GM19025 (cell line): Measurements from ENCODE around the gene GRID1.

Experiments used
- ATAC-seq: cut with Tn5 transposase; IDR thresholded peaks from one replicate; pipeline ENCODE4 v1.9.1; 2021; ENCODE audit warnings: mild to moderate bottlenecking, low read depth, moderate library complexity; ENCODE audit not compliant: unreplicated experiment

GRID1 gene

DNA sequence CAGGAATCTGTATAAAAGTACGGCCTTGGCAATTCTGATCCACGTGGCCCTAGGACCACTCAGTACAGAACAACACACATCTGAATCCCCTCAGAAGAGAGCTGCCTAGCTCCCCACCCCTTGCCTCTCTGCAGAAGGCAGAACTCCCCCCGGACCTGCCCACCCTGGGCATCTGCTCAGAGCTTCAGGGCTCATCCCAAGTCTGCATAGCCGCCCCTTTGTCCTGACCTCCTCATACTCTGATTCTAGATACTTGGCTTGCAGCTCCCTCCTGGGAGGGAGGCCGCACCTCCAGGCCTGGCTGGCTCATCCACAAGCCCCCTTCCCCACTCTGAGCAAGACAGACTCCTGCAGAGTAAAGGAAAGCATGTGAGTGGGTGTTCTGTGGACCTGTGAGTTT is 49.6 kb downstream of the GRID1 start:
- ATAC-seq = no peak

DNA sequence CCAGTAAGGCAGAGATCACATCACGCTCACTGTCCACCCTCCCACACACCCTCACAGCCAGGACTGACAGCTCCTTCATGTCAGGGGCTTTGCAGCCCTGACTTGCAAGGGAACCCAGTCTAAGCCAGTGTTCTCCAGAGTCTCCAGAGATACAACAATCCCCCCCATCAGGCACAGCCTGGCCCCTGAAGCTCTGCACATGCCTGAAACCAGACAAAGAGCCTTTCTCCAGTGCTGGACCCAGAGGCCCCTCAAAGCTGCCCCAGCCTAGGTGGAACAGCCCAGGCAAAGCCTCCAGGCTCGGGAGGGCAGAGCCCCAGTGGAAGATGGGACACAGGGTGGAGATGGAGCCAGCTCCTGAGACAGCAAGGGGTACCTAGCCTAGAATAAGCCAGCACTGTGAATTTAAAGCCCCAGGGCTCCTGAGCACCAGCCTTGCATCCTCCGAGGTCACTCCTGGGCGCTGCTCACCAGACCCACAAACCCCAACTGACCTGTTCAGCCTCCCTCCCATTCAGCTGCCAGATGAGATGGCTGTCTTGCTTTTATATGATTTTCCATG is 50.2 kb downstream of the GRID1 start:
- no peak for ATAC-seq

DNA sequence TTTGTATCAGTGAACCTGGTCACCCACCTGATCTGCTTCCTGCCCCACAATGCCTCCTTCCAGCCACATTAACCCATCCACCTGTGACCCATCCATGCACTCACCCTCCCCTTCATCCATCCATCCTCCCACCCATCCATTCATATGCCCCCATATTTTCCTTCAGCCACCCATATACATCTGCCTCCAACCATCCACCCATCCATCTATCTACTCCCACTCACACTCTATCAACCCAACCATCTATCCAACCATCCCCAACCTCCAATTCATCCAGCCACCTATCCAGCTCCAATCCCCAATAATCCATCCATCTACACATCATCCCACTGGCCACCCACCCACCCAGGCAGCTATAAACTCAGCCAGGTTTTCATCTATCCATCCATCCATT is 51.0 kb downstream of the GRID1 start:
- ATAC-seq = no peak

DNA sequence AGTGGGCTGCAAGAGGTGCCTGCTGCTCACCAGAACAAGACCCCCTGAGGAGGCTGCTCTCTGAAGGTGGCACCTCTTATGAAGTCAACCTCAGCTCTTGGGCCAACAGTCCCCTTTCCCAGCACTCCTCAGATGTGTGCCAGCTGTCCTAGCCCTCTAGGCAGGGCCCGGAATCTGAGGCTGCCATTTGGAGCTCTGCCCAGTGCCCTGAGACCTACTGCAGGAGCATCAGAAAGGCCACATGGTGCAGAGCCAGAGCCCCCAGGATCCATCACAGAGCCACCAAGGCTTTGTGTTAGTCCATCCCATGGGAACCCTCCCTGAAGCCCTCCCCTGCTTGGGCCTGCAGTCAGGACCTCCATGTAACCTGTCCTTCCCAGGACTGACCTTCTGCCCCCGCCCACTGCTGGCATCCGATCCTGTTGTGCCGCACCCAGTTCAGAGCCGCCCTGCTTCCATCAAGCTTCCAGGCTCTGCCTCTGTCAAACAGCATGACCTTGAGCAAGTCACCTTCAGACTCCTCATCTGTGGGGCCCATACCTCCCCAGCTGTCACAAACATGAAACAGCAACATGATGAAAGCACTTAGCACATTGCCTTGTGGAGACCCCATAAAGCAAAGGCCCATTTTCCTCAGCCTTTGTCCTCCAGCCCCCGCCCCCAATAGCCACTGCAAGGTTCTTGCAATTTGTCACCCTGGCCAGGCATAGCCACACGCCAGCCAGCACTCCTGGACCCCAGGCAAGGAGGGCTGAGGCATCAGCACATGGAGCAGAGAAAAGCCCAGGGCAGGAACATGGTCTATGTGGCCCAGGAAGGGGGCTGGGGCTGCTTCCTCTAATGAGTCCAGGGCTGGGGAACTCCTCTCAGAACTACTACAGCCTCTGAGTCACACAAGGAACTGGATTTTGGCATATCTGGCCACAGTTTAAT is 51.7 kb downstream of the GRID1 start:
- no peak for ATAC-seq

DNA sequence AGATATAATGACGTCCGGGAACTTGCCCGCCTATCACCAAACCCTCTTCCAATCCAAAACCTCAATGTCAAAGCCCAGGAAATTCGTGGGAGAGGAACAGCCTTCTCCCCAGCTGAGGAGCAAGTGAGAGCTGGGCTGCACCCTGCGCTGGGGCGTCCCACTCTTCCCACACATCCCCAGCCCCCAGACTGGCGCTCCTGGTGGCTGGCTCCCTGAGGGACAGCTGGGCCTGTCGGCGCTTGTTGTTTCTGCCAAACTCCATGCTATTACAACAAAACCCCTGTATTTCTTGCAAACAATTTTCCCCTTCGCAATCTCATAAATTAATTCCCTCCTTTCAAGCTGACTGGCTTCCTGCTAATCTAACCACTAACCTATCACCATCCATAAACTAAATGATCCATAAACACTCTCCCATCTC is 53.0 kb downstream of the GRID1 start:
- ATAC-seq = no peak

DNA sequence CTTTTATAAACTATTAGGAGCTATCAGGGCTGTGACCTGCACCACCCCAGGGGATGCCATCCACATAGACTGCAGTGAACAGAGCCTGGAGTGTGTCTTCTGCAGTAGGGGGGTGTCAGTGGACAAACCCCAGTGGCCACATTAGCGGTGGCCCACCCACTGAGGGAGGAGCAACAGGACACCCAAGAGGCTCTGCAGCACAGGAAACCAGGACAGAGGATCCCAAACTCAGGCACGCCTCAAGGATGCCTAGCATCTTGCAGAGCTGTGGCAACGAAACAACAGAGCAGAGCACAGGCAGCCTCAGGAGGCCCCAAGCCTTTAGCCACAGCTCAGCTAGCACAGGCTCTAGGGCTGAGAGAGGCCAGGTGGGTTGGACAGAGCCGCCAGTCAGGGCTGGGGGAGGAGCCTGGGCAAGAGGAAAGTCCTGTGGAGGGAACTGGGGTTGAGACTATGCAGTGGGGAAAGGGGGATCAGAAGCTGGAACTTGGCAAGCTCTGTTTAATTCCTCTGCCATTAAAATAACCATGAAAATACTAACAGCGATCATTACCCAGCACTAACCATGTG is 53.8 kb downstream of the GRID1 start:
- no peak for ATAC-seq

DNA sequence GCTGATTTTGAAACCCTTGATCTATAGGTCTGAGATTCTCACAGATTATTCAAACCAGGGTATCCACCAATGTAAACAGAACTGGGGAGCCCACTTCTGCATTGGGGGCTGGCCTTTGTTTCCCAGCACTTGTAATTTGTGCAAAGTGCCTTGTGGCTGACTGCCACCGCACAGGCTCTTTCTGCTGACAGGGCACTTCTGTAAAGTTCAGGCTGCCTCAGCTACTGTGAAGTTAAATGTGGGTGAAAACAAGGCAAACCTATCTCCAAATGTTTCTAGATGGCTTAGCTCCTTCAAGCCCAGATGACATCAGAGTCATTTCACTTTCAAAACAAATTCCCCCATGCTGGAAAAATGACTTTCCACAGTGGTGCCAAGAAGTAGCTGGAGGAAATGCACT is 54.7 kb downstream of the GRID1 start:
- no peak for ATAC-seq

DNA sequence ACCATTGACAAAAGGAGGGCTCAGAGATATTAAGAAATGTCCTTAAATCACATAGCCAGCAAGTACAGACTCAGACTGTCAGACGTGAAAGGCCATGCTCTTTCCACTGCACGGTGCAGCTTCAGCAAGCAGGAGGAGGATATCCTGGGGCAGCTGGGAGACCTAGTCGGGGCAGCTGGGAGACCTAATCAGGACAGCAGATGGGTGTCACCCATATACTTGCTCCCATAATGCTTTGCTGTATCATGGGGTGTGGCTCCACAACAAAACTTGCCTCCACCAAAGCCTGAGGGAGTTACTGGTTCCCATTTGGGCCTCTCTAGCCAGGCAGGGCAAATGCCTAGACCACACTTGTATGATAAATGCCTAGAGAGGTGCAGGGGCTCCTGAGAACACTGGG is 55.4 kb downstream of the GRID1 start:
- ATAC-seq = no peak

DNA sequence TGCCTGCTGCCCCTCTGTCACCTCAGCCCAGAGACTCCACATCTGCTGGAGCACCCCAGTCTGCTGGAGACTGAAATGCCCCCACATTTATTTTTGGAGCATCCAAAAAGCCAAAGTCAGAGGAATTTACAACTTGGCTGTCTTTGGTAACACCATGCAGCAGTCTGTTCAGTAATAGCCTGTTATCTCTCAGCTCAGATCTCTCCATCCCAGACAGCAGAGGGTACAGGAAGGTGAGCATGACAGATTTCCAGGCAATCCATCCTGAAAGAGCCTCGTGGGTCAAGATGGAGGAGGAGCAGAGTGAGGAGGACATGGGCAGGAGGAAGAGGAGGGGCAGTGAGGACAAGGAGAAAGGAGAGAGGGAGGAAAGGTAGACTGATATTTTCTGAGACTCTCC is 55.9 kb downstream of the GRID1 start:
- no peak for ATAC-seq

DNA sequence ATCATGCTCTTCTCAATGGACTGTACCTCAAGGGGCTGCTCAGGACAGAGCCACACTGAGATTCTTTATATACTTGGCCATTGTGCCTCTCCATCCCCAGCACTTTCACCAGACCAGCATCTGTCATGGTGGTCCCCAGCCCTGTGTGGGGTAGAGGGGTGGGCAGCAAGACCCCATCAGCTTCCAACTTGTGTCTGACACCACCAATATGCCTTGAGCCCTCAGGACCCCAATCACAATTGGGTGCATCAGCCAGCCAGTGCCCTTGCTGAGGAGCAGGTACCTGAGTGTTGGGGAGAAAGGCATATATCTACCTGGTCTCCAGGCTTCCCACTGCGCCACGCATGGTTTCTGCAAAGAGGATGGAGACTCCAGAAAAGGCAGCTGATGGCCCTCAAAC is 56.3 kb downstream of the GRID1 start:
- no peak for ATAC-seq

DNA sequence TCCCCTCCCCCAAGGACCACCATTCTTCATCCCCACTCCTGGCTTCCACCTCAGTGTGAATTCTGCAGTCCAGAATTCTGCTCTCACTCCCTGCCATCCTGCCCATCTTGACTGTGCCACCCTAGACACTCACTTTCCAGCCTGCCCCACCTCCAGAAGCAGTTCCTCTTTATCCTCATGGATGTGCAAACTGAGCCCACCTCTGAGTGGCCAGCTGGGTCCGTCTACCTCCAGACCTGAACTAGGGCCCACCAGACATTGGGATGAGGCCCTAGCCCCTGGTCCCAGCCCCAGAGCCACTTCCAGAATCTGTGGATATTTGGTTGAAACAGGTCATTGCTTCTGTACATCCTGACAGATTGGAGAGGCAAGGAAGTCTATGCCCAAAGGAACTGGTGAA is 58.5 kb downstream of the GRID1 start:
- no peak for ATAC-seq

DNA sequence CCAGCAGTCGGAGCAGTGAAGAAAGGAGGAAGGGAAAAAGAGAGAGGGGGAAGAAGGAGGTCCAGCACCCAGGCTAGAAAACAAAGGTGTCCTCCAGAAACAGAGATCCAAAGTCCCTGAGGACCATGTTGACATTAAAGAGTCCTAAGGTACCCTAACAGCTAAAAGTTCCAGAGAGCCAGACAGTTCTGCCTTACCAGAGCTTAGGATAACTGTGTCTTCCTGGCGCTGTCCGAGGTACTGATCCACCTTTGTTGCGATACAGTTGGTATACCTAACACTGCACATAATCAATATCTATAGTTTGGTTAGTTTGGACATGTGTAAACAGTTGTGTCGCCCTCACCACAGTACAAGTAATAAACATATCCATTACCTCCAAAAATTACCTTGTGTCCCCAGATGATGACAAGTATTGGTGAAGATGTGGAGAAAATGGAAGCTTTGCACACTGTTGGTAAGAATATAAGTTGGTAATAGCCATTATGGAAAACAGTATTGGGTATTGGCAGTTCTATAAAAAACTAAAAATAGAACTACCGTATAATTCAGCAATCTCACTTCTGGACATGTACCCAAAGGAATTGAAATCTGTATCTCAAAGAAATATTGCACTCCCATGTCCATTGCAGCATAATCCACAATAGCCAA is 59.8 kb downstream of the GRID1 start:
- ATAC-seq = no peak

DNA sequence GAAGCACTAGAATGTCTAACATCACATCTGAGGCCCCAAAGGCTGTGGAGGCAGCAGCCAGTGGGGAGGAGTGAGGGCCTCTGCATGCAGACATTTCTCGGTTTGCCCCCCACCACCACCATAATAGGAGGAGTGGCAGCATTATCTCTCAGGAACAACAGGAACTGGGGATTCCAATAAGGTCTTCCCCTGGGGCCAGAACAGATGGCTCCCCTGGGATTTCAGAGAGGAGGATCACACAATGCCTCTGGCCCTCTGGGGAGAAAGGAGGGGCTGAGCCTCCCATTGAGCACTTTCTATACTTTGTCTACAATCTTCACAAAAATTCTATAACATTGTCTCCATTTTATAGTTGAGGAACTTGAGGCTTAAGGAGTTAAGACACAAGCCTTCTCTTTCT is 61.1 kb downstream of the GRID1 start:
- no peak for ATAC-seq

DNA sequence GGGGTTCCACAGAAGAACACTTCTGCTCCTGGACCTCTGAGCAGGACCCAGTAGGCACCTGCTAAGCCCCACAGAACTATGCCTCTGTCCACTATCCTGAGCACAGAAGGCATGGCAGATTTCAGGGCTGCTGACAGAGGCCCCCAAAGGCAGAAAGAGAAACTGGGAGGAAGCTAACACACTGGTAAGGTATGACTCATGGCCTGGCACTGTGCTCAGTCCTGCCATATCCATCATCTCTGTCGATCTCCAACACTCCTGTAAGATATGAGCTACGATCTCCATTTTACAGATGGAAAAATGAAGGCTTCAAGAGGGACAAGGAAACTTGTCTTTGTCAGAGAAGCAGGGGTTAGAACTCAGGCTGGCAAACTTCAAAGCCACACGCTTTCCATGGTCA is 62.2 kb downstream of the GRID1 start:
- ATAC-seq = no peak

DNA sequence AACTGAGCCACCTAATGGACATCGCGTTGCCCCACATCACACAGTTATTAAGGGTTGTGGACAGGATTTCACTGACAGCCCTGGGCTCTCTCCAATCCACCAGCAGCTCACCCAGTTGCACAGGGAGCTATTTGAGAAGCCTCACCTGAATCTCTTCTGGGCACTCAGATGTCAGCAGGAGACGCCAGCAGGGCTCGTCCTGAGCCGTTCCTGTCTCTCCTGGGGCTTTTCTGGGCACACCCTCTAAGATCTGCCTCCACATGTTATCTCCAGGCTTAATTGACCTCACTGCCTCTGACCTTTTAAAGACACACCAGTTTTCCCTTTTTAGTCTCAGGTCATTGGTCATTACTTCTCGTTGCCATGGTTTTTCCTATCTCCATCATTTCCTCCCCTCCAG is 63.0 kb downstream of the GRID1 start:
- no peak for ATAC-seq

DNA sequence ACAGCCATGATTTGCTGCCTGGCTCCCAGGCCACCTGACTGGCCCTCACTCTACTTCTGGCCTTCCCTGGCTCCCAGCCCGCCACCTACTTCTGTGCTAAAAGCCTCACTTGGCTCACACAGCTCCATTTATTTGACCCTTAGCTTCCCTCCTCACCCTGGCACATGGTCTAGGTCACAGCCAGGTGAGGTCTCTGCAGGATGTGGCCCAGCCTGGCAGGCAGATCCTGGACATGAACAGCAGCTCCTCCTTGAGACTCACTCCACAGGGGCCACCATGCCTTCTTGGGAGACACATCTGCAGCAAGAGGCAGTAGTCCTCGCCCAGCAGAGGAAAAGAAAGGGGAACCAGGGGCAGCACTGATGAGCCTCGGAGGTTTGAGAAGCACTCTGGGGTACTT is 64.6 kb downstream of the GRID1 start:
- no peak for ATAC-seq

DNA sequence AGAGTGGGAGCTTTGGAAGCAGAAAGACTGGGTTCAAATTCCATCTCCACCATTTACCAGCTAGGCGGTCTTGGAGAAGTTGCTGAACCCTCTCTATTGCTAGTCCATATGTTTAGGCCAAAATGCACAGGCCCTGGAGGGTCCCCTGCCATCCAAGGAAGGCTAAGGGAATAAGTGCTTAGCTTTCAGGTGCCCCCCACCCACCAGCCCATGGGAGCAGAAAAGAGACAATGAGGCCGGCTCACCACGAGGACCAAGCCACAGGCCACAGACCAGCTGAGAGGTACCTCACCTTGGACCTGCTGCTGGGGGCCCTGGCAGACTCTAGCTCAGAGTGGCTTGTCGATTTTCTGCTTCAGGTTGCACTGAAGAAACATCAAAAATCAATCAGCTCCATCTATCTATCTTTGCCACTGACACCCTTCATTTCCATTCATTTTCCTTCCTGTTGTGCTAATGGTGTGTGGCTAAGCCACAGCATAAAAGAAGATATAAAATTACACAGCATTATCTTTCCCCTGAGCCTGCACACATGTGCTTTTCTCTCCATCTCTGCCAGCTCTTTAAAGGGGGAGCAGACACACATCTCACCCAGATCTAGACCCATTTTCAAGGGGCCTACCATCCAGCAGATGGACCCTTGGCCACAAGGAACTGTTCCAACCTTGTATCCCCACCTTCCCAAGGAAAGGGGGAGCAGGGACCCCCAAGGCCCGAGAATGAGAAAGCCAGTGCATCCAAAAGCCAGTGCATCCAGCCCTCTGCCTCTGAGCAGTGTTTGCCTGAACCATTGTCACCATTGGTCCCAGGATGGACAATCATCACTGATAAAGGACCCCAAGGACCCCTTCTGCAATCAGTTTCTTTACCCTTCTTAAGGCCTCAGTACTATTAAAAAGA is 65.4 kb downstream of the GRID1 start:
- ATAC-seq = no peak

DNA sequence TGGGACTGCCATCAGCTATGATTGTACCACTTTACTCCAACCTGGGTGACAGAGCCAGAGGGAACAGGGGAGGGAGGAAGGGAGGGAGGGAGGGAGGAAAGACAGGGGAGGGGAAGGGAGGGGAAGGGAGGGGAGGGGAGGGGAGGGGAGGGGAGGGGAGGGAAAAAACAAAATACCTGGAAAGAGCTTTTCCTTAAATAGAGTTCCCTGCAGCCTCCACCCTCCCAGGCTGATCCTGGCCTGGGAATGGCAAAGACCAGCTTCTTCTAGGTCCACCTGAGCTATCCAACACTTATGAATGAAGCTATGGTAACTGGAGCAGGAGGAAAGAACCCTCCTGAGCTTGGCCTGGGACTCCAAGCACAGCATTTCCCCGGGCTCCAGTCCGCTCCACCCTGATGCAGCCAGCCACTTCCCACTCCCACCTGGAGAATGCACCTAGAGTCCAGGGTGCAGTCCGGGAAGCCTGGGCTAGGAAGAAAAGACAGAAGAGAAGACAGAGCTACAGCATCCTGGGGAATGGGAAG is 66.1 kb downstream of the GRID1 start:
- no peak for ATAC-seq

DNA sequence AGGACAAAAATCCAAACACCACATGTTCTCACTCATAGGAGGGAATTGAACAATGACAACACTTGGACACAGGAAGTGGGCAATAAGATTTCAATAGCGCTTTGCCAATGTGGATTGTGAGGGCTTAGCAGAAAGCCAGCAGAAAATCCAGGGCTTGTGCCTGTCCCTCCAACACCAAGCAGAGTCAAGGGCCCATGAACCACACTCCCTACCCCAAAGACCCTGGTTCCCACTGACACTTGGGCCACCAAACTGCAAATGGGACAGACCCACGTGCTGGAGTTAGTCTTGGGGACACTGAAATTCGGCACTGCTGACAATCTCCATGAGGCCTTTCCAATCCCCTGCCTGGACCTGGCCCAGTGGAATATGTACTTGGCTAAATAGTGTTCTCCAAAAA is 67.0 kb downstream of the GRID1 start:
- no peak for ATAC-seq

DNA sequence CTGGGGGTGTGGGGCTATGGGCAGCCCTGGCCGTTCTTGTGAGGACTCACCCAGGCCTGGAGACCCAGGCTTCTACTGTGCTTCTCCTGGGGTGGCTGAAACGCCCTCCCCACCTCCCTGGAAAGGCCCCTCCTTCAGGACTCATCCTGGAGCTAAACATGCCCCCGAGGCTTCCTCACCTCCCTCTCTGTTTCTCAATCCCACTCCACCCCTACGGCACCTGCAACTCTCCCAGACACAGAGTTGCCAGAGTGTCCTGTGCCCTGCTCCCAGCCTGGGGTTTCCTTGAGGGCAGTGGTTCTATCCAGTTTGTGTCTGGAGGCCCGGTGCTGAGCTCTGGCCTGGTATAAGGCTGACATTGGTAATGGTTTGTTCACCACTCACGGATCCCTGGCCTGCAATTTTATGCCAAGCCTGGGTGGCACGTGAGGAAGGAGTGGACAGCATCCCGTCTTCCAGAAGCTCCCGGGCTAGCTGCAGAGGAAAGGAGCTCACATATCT is 68.0 kb downstream of the GRID1 start:
- ATAC-seq = no peak
